WTC11 (cell line): ENCODE data around the gene ITPR1. TPM values are rescaled to one million over a fixed set of nuclear protein-coding genes. Genes with fewer than 3 reads are reported as not detected.

Source experiments
- ATAC-seq: fragments of 200-7000 bp; cut with Tn5 transposase; 2 replicates; pipeline ENCODE4 v1.10.0; 2021; ENCODE audit warnings: mild to moderate bottlenecking, moderate library complexity
- CTCF ChIA-PET: fragments of 300-600 bp; sonication (Branson Sonifier 250); formaldehyde crosslinking; loops from one replicate; lab custom pipeline; 2021; ENCODE audit warnings: antibody characterized with exemption; lab: Charles Lee
- POLR2A ChIA-PET: fragments of 350-600 bp; sonication (Branson Sonifier 250); formaldehyde crosslinking; loops from one replicate; lab custom pipeline; 2021; ENCODE audit warnings: antibody characterized with exemption; lab: Charles Lee
- DNase-seq: peaks from one replicate; pipeline ENCODE4 v3.0.0; 2021; ENCODE audit warnings: low spot score
- H3K27ac Mint-ChIP-seq: 2 replicates; pipeline ENCODE4 v1.8.0; 2021; ENCODE audit warnings: mixed read lengths
- H3K27me3 Mint-ChIP-seq: 2 replicates; pipeline ENCODE4 v1.8.0; 2021; ENCODE audit warnings: low read depth, mild to moderate bottlenecking, moderate library complexity, mixed read lengths
- H3K36me3 Mint-ChIP-seq: 2 replicates; pipeline ENCODE4 v1.8.0; 2021; ENCODE audit warnings: mixed read lengths
- H3K4me1 Mint-ChIP-seq: 2 replicates; pipeline ENCODE4 v1.8.0; 2022; ENCODE audit warnings: mixed read lengths
- H3K4me3 Mint-ChIP-seq: 2 replicates; pipeline ENCODE4 v1.8.0; 2021; ENCODE audit warnings: mild to moderate bottlenecking, moderate library complexity, mixed read lengths
- H3K9me3 Mint-ChIP-seq: 2 replicates; pipeline ENCODE4 v1.8.0; 2021; ENCODE audit warnings: mixed read lengths
- AR ChIP-seq: fragments of 250-450 bp; sonication (Bioruptor Pico); IDR thresholded peaks from 2 replicates; pipeline ENCODE4 v1.9.0; 2021; ENCODE audit warnings: mild to moderate bottlenecking
- ATF1 ChIP-seq: sonication (generic); formaldehyde crosslinking; IDR thresholded peaks from 2 replicates; pipeline ENCODE4 v1.8.1; 2023; ENCODE audit warnings: mild to moderate bottlenecking, moderate library complexity, missing genetic modification reagents
- GRHL2 ChIP-seq: fragments of 250-450 bp; sonication (Bioruptor Pico); IDR thresholded peaks from 2 replicates; pipeline ENCODE4 v1.8.0; 2022; ENCODE audit warnings: mild to moderate bottlenecking, moderate library complexity; ENCODE audit not compliant: insufficient replicate concordance, severe bottlenecking
- HMGA2 ChIP-seq: fragments of 250-450 bp; sonication (Bioruptor Pico); IDR thresholded peaks from 2 replicates; pipeline ENCODE4 v1.4.0; 2021; ENCODE audit warnings: mild to moderate bottlenecking, moderate library complexity
- HMGXB4 ChIP-seq: sonication (generic); formaldehyde crosslinking; IDR thresholded peaks from 2 replicates; pipeline ENCODE4 v1.8.1; 2023; ENCODE audit warnings: mild to moderate bottlenecking, moderate library complexity, missing genetic modification reagents
- IRF2 ChIP-seq: sonication (generic); formaldehyde crosslinking; IDR thresholded peaks from 2 replicates; pipeline ENCODE4 v1.8.0; 2022; ENCODE audit warnings: low read depth, missing genetic modification reagents, borderline replicate concordance
- KAT7 ChIP-seq: sonication (generic); formaldehyde crosslinking; IDR thresholded peaks from 2 replicates; pipeline ENCODE4 v1.8.1; 2023; ENCODE audit warnings: missing genetic modification reagents, mild to moderate bottlenecking, borderline replicate concordance
- NFE2L1 ChIP-seq: sonication (generic); formaldehyde crosslinking; IDR thresholded peaks from 2 replicates; pipeline ENCODE4 v1.8.1; 2023; ENCODE audit warnings: missing genetic modification reagents
- OVOL2 ChIP-seq: fragments of 250-450 bp; sonication (Bioruptor Pico); IDR thresholded peaks from 2 replicates; pipeline ENCODE4 v1.9.0; 2021; ENCODE audit warnings: mild to moderate bottlenecking, borderline replicate concordance
- PRRX2 ChIP-seq: fragments of 250-450 bp; sonication (Bioruptor Pico); IDR thresholded peaks from 2 replicates; pipeline ENCODE4 v1.8.0; 2021; ENCODE audit warnings: mild to moderate bottlenecking
- SMAD4 ChIP-seq: sonication (generic); formaldehyde crosslinking; IDR thresholded peaks from 2 replicates; pipeline ENCODE4 v1.8.0; 2022; ENCODE audit warnings: mild to moderate bottlenecking, missing genetic modification reagents
- TEAD4 ChIP-seq: sonication (generic); formaldehyde crosslinking; IDR thresholded peaks from 2 replicates; pipeline ENCODE4 v1.8.0; 2022; ENCODE audit warnings: mild to moderate bottlenecking, missing genetic modification reagents
- TP53 ChIP-seq: sonication (generic); formaldehyde crosslinking; IDR thresholded peaks from 2 replicates; pipeline ENCODE4 v1.8.1; 2023; ENCODE audit warnings: mild to moderate bottlenecking, missing genetic modification reagents
- ZNF219 ChIP-seq: sonication (generic); formaldehyde crosslinking; IDR thresholded peaks from 2 replicates; pipeline ENCODE4 v1.8.0; 2023; ENCODE audit warnings: missing genetic modification reagents, mild to moderate bottlenecking, borderline replicate concordance
- ZNF263 ChIP-seq: sonication (generic); formaldehyde crosslinking; IDR thresholded peaks from 2 replicates; pipeline ENCODE4 v1.8.1; 2022; ENCODE audit warnings: low read depth, mild to moderate bottlenecking, moderate library complexity, missing genetic modification reagents
- ZNF281 ChIP-seq: sonication (generic); formaldehyde crosslinking; IDR thresholded peaks from 2 replicates; pipeline ENCODE4 v1.8.0; 2023; ENCODE audit warnings: mild to moderate bottlenecking, missing genetic modification reagents
- ZNF396 ChIP-seq: fragments of 250-450 bp; sonication (Bioruptor Pico); IDR thresholded peaks from 2 replicates; pipeline ENCODE4 v1.8.0; 2021; ENCODE audit warnings: mild to moderate bottlenecking, moderate library complexity, borderline replicate concordance
- ZNF423 ChIP-seq: fragments of 250-450 bp; sonication (Bioruptor Pico); IDR thresholded peaks from 2 replicates; pipeline ENCODE4 v2.1.2; 2022; ENCODE audit warnings: mild to moderate bottlenecking, moderate library complexity
- total RNA-seq: library from RNA; stranded (reverse); gene quantifications from 3 replicates; pipeline ENCODE4 v1.2.3, GENCODE V29; 2021
- TF ChIP-seq, protein P1 (sequence below): sonication (generic); formaldehyde crosslinking; IDR thresholded peaks from 2 replicates; pipeline ENCODE4 v1.8.1; 2023; ENCODE audit warnings: mild to moderate bottlenecking, missing genetic modification reagents, borderline replicate concordance
- TF ChIP-seq, protein P2 (sequence below): sonication (generic); formaldehyde crosslinking; IDR thresholded peaks from 2 replicates; pipeline ENCODE4 v1.8.0; 2022; ENCODE audit warnings: mild to moderate bottlenecking, missing genetic modification reagents
- TF ChIP-seq, protein P3 (sequence below): sonication (generic); formaldehyde crosslinking; IDR thresholded peaks from 2 replicates; pipeline ENCODE4 v1.8.0; 2023; ENCODE audit warnings: missing genetic modification reagents

ITPR1 gene
- total RNA-seq, 1 experiment from 2014 or later: 11.8 TPM

GRCh38 chr3:4581920-4582611 lies 88.9 kb downstream of the ITPR1 start (continued):
- TF ChIP-seq ZNF281 (CRISPR knock-in tag) (no peak), IRF2 (CRISPR knock-in tag) (no peak), PRRX2 (no peak), KAT7 (CRISPR knock-in tag) (no peak), TEAD4 (CRISPR knock-in tag) (no peak), HMGXB4 (CRISPR knock-in tag) (no peak), NFE2L1 (CRISPR knock-in tag) (no peak), ATF1 (CRISPR knock-in tag) (no peak), GRHL2 (no peak)
- TF ChIP-seq, protein P1, sequence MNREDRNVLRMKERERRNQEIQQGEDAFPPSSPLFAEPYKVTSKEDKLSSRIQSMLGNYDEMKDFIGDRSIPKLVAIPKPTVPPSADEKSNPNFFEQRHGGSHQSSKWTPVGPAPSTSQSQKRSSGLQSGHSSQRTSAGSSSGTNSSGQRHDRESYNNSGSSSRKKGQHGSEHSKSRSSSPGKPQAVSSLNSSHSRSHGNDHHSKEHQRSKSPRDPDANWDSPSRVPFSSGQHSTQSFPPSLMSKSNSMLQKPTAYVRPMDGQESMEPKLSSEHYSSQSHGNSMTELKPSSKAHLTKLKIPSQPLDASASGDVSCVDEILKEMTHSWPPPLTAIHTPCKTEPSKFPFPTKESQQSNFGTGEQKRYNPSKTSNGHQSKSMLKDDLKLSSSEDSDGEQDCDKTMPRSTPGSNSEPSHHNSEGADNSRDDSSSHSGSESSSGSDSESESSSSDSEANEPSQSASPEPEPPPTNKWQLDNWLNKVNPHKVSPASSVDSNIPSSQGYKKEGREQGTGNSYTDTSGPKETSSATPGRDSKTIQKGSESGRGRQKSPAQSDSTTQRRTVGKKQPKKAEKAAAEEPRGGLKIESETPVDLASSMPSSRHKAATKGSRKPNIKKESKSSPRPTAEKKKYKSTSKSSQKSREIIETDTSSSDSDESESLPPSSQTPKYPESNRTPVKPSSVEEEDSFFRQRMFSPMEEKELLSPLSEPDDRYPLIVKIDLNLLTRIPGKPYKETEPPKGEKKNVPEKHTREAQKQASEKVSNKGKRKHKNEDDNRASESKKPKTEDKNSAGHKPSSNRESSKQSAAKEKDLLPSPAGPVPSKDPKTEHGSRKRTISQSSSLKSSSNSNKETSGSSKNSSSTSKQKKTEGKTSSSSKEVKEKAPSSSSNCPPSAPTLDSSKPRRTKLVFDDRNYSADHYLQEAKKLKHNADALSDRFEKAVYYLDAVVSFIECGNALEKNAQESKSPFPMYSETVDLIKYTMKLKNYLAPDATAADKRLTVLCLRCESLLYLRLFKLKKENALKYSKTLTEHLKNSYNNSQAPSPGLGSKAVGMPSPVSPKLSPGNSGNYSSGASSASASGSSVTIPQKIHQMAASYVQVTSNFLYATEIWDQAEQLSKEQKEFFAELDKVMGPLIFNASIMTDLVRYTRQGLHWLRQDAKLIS: no peak

GRCh38 chr3:4582624-4583023 lies 89.5 kb downstream of the ITPR1 start:
- Mint-ChIP-seq H3K4me1 (peaks cover 56% of the 10 kb centered on the region), H3K27ac (peak overlapping the region; percentile 45; the same call in 1 of the 2 replicates), H3K36me3 (no peaks in the 10 kb centered on the region), H3K4me3 (no peak overlapping the region), H3K9me3 (no peaks in the 10 kb centered on the region), H3K27me3 (no peaks in the 10 kb centered on the region)
- POLR2A ChIA-PET: no interaction called here
- ATAC-seq (peak; percentile 31; the same call in 1 of the 2 replicates), DNase-seq (no peak)
- CTCF ChIA-PET: interaction anchor here (1.3 kb wide), 1 partner anchor 51 kb away, joined by 4 read pairs; no protein-coding TSS in a partner anchor
- no peak for TF ChIP-seq OVOL2 (CRISPR knock-in tag)
- TF ChIP-seq ATF1 (CRISPR knock-in tag): no peak
- no peak for TF ChIP-seq SMAD4
- no peak for TF ChIP-seq ZNF396 (CRISPR knock-in tag)
- TF ChIP-seq ZNF263: no peak
- no peak for TF ChIP-seq ZNF219 (CRISPR knock-in tag)
- TF ChIP-seq TP53: no peak
- no peak for TF ChIP-seq AR (CRISPR knock-in tag)
- no peak for TF ChIP-seq IRF2 (CRISPR knock-in tag)
- TF ChIP-seq ZNF281 (CRISPR knock-in tag): no peak
- TF ChIP-seq HMGA2 (CRISPR knock-in tag): no peak
- TF ChIP-seq, protein P2, sequence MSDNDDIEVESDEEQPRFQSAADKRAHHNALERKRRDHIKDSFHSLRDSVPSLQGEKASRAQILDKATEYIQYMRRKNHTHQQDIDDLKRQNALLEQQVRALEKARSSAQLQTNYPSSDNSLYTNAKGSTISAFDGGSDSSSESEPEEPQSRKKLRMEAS (CRISPR knock-in tag): no peak
- TF ChIP-seq NFE2L1 (CRISPR knock-in tag): no peak
- no peak for TF ChIP-seq ZNF423
- TF ChIP-seq, protein P3, sequence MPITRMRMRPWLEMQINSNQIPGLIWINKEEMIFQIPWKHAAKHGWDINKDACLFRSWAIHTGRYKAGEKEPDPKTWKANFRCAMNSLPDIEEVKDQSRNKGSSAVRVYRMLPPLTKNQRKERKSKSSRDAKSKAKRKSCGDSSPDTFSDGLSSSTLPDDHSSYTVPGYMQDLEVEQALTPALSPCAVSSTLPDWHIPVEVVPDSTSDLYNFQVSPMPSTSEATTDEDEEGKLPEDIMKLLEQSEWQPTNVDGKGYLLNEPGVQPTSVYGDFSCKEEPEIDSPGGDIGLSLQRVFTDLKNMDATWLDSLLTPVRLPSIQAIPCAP (CRISPR knock-in tag): no peak
